Natural killer cell (primary cell): ENCODE results near the gene POM121L2. TPM values are rescaled to one million over a fixed set of nuclear protein-coding genes. Genes with fewer than 3 reads are reported as not detected.

Experiments used
- ATAC-seq, 3 donors: fragments of 150-1000 bp in 2 of 3; fragments of 200-7000 bp in 1 of 3; cut with Tn5 transposase; 1 replicate in 1 of 3; 2 replicates in 2 of 3; pipeline ENCODE4 v1.10.0; 2021; ENCODE audit warnings: mild to moderate bottlenecking in 2 of 3, moderate library complexity in 2 of 3
- DNase-seq, 2 donors: peaks; one replicate each; pipeline versions ENCODE4 v3.0.0 to v3.0.0-alpha.2; 2013 to 2021; ENCODE audit warnings: mixed read lengths in 1 of 2
- H3K27ac ChIP-seq: one replicate; pipeline ENCODE4 v1.5.1; 2013; ENCODE audit warnings: mild to moderate bottlenecking, low read length
- H3K27me3 ChIP-seq: one replicate; pipeline ENCODE4 v1.6.1; 2013; ENCODE audit warnings: low read length; ENCODE audit not compliant: control insufficient read depth, insufficient read depth
- H3K36me3 ChIP-seq: one replicate; pipeline ENCODE4 v1.6.1; 2013; ENCODE audit warnings: low read length; ENCODE audit not compliant: control insufficient read depth, insufficient read depth
- H3K4me1 ChIP-seq: one replicate; pipeline ENCODE4 v1.6.1; 2013; ENCODE audit warnings: low read length; ENCODE audit not compliant: control insufficient read depth, insufficient read depth
- H3K4me3 ChIP-seq: one replicate; pipeline ENCODE4 v1.5.1; 2013; ENCODE audit warnings: low read length
- H3K9me3 ChIP-seq: one replicate; pipeline ENCODE4 v1.6.1; 2013; ENCODE audit warnings: low read length; ENCODE audit not compliant: control insufficient read depth, insufficient read depth
- H3K27ac Mint-ChIP-seq, 2 donors: one replicate each; pipeline ENCODE4 v1.8.0; 2022; ENCODE audit warnings: mild to moderate bottlenecking in 2 of 2, mixed read lengths in 2 of 2, moderate library complexity in 1 of 2
- H3K27me3 Mint-ChIP-seq, 2 donors: one replicate each; pipeline ENCODE4 v1.8.0; 2022; ENCODE audit warnings: low read depth in 2 of 2, mixed read lengths in 2 of 2
- H3K36me3 Mint-ChIP-seq: one replicate; pipeline ENCODE4 v1.8.0; 2022; ENCODE audit warnings: mixed read lengths
- H3K4me1 Mint-ChIP-seq, 2 donors: one replicate each; pipeline ENCODE4 v1.8.0; 2022; ENCODE audit warnings: mixed read lengths in 2 of 2
- H3K4me3 Mint-ChIP-seq: one replicate; pipeline ENCODE4 v1.8.0; 2022; ENCODE audit warnings: mild to moderate bottlenecking, moderate library complexity, mixed read lengths
- H3K9me3 Mint-ChIP-seq, 2 donors: one replicate each; pipeline ENCODE4 v1.8.0; 2022; ENCODE audit warnings: mixed read lengths in 2 of 2
- WGBS: methylation state at CpG from one replicate; pipeline ENCODE4 v1.1.7; 2013; ENCODE audit warnings: missing lambda C conversion rate; ENCODE audit not compliant: insufficient coverage; 5-methylcytosine and 5-hydroxymethylcytosine counted together
- intact Hi-C: fragments of 100-400 bp; cut with micrococcal nuclease; formaldehyde crosslinking; loops from one replicate; pipeline ENCODE4 v1.14.2; 2022
- total RNA-seq, 4 donors: library from RNA; stranded (reverse); fragments of 120-200 nt in 1 of 4; gene quantifications; one replicate each; pipeline versions ENCODE4 v1.2.3 to v1.2.4, GENCODE V29; 2013 to 2022
- TF ChIP-seq, protein P1 (sequence below): fragments of 200-600 bp; IDR thresholded peaks from one replicate; pipeline ENCODE4 v1.8.0; 2022; ENCODE audit warnings: antibody characterized with exemption

The POM121L2 gene
- total RNA-seq = not detected
- not detected for total RNA-seq (2013)

DNA sequence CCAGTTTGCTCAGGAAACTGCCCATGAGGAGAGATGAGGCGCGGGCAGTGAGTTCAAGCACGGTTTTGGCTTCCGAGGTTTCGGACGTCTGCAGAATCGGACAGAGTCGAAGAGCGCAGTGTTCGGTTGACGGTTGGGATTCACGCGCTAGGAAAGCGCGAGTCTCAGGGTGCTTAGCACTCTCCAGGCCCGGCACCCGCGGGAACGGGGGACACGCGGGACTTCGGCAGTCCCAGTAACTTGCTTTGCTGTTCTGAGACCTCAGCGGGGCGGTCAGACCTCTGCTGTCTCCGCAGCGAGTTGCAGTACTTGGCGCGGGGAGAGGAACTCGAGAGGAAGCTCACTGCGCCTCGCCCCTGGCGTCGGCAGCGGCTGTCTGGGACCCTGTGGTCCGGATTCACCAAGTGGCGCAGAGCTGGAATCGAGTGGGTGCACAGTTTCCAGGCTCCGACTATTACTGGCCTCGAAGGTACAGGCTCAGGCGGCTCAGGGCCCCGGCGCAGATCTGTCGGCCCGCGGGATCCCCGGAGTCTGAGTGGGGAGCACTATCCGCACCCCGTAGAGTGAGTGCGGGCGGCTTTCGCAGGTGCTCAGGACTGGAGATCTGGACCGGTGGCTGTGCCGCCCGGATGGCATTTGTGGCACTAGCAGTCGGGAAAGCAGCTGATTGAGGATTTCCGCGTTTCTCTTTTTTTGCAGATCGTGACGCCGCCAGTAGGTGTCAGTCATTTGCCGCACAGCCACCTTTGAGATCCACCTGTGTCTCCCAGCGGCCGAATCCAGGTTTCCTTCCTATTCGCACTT, at the start of gene POM121L2:
POM121L2 (minus strand) TSS at position 128 of the 804 bp plus-strand sequence; CDS start at position 25, 103 bp downstream.
- Mint-ChIP-seq H3K27me3 (peaks cover 52 to 81% of the 10 kb centered on the region in 2 donors), H3K4me3 (peak within 1 kb of the TSS; percentile 74), H3K9me3 (peaks cover 2% of the 10 kb centered on the region in 2 donors), H3K4me1 (peaks cover 0 to 13% of the 10 kb centered on the region in 2 donors), H3K27ac (no peak within 1 kb of the TSS), H3K36me3 (no peaks in the 10 kb centered on the region)
- ATAC-seq (peak; percentile 34 to 57 (median 42)), DNase-seq (peak in 1 of 2 donors; percentile 81)
- intact Hi-C loops = no loop called here
- Histone ChIP-seq H3K36me3 (no peaks in the 10 kb centered on the region), H3K27me3 (peaks cover 44% of the 10 kb centered on the region), H3K4me1 (peaks cover 13% of the 10 kb centered on the region), H3K4me3 (peak within 1 kb of the TSS; percentile 54), H3K9me3 (no peaks in the 10 kb centered on the region), H3K27ac (no peak within 1 kb of the TSS)
- TF ChIP-seq, protein P1, sequence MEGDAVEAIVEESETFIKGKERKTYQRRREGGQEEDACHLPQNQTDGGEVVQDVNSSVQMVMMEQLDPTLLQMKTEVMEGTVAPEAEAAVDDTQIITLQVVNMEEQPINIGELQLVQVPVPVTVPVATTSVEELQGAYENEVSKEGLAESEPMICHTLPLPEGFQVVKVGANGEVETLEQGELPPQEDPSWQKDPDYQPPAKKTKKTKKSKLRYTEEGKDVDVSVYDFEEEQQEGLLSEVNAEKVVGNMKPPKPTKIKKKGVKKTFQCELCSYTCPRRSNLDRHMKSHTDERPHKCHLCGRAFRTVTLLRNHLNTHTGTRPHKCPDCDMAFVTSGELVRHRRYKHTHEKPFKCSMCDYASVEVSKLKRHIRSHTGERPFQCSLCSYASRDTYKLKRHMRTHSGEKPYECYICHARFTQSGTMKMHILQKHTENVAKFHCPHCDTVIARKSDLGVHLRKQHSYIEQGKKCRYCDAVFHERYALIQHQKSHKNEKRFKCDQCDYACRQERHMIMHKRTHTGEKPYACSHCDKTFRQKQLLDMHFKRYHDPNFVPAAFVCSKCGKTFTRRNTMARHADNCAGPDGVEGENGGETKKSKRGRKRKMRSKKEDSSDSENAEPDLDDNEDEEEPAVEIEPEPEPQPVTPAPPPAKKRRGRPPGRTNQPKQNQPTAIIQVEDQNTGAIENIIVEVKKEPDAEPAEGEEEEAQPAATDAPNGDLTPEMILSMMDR = peak; percentile 32
- WGBS = 1% methylated on average over 64 of the region's 64 CpGs

DNA sequence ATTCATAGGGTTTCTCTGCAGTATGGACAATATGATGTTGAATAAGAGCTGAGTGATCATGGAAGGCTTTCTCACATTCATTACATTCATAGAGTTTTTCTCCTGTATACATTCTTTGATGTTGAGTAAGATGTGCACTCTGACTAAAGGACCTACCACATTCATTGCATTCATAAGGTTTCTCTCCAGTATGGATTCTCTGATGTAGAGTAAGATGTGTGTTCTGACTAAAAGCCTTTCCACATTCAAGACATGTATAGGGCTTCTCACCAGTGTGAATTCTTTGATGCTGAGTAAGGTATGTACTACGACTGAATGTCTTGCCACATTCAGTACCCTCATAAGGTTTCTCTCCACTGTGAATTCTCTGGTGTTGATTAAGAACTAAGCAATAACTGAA, 47.2 kb upstream of the POM121L2 start:
- intact Hi-C loops = no loop called here
- Histone ChIP-seq H3K27me3 (peaks cover 2% of the 10 kb centered on the region), H3K27ac (no peak overlapping the region), H3K9me3 (no peaks in the 10 kb centered on the region), H3K4me3 (no peak overlapping the region), H3K36me3 (no peaks in the 10 kb centered on the region), H3K4me1 (no peaks in the 10 kb centered on the region)
- Mint-ChIP-seq H3K27me3 (peaks cover 5 to 12% of the 10 kb centered on the region in 2 donors), H3K27ac (no peak overlapping the region), H3K4me1 (no peaks in the 10 kb centered on the region), H3K36me3 (peaks cover 29% of the 10 kb centered on the region), H3K4me3 (no peak overlapping the region), H3K9me3 (peaks cover 13 to 29% of the 10 kb centered on the region in 2 donors)
- TF ChIP-seq, protein P1 = no peak
- DNase-seq (no peak), ATAC-seq (no peak)
- 88% methylated on average over 1 of the region's 1 CpG for WGBS

DNA sequence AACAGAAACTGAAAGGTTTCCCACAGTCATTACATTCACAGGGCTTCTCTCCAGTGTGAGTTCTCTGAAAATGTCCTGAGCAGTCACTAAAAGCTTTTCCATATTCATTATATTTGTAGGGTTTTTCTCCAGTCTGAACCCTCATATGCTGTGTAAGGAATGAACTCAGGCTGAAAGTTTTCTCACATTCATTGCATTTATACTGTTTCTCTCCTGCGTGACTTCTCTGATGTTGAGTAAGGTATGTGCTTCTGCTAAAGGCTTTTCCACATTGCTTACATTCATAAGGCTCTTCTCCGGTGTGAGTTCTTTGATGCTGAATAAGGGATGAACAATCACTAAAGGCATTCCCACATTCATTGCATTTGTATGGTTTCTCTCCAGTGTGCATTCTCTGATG, 46.7 kb upstream of the POM121L2 start:
- H3K27me3 Mint-ChIP-seq = peaks cover 9 to 13% of the 10 kb centered on the region in 2 donors
- Histone ChIP-seq H3K27ac (no peak overlapping the region), H3K27me3 (peaks cover 2% of the 10 kb centered on the region), H3K4me1 (no peaks in the 10 kb centered on the region), H3K36me3 (no peaks in the 10 kb centered on the region), H3K9me3 (no peaks in the 10 kb centered on the region), H3K4me3 (no peak overlapping the region)
- no CpG with 5 or more reads among the region's 2 CpGs for WGBS
- H3K9me3 Mint-ChIP-seq = peaks cover 13 to 29% of the 10 kb centered on the region in 2 donors
- DNase-seq = no peak
- ATAC-seq = no peak
- H3K36me3 Mint-ChIP-seq = peaks cover 31% of the 10 kb centered on the region
- no peak overlapping the region for H3K4me3 Mint-ChIP-seq
- no peak overlapping the region for H3K27ac Mint-ChIP-seq
- TF ChIP-seq, protein P1 = no peak
- no peaks in the 10 kb centered on the region for H3K4me1 Mint-ChIP-seq
- intact Hi-C loops = no loop called here
